Measurements from ENCODE around the gene NELL1.

NELL1 gene

DNA sequence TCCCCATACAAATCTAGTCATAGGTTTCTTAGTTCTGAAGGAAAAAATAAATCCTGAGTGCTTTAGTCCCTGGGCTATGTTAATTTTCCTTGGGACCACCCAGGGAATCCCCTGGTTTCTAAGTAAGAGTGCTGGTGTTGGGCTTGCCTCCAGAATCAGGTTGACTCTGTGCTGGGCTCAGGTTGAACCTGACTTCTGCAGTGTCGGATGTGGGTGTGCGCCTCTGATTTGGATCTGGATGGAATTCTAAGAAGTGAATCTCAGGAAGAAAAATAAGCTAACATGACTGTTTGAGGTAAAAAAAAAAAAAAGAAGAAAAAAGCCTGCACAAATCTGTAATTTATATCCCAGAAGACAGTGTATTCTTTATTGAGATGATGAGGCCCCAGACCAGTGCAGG is 29.0 kb upstream of the NELL1 start:
- Histone ChIP-seq H3K27me3 (ENCODE audit: control insufficient read depth, insufficient read depth, low read length) (no peaks in the 10 kb centered on the region), H3K4me1 (ENCODE audit: control insufficient read depth, insufficient read depth, low read length) (no peaks in the 10 kb centered on the region), H3K36me3 (ENCODE audit: control insufficient read depth, insufficient read depth, low read length) (no peaks in the 10 kb centered on the region), H3K9ac (ENCODE audit: low read length) (no peak overlapping the region), H3K27ac (ENCODE audit: low read depth, low read length) (no peak overlapping the region), H3K4me3 (ENCODE audit: low read length) (no peak overlapping the region)

DNA sequence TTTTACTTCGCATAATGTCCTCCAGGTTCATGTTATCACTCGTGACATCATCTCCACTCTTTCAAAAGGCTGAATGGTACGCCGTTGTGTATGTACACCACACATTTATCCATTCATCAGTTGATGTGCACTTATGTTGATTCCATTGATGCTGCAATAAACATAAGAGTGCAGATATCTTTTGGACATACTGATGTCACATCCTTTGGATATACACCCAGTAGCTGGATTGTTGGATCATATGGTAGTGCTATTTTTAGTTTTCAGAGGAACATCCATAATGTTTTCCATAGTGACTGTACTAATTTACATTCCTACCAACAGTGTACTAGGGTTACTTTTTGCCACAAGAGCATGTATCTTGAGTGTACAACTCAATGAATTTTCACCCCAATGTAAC is 25.0 kb upstream of the NELL1 start:
- Histone ChIP-seq H3K36me3 (ENCODE audit: control insufficient read depth, insufficient read depth, low read length) (no peaks in the 10 kb centered on the region), H3K4me1 (ENCODE audit: control insufficient read depth, insufficient read depth, low read length) (no peaks in the 10 kb centered on the region), H3K27ac (ENCODE audit: low read depth, low read length) (no peak overlapping the region), H3K9ac (ENCODE audit: low read length) (no peak overlapping the region), H3K27me3 (ENCODE audit: control insufficient read depth, insufficient read depth, low read length) (no peaks in the 10 kb centered on the region), H3K4me3 (ENCODE audit: low read length) (no peak overlapping the region)

DNA sequence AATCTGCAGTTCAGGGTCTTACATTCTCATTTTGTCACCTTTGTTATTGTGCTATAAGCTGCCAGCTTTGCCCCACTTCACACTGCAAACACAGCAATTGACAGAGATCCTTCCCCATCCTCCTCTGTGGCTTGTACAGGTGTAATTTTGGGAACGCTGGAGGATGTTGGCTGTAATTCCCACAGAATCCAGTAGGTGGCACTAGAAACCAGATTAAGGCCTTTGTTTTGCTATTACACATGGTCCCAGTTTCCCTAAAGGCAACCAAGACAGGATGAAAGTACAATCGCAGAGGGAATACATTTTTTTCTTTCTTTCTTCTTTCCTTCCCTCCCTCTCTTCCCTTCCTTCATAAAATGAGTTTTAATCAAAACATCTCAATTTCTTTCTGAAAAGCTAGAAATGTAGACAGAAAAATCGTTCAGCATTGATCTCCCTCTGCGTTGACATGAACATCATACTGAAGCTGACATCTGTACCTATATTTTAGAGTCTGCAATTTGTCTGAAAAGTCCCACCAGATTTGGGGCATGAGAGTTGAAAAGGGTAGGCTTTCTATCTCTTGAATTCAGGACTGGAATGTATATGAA is 21.3 kb upstream of the NELL1 start:
- Histone ChIP-seq H3K27me3 (ENCODE audit: control insufficient read depth, insufficient read depth, low read length) (no peaks in the 10 kb centered on the region), H3K4me1 (ENCODE audit: control insufficient read depth, insufficient read depth, low read length) (no peaks in the 10 kb centered on the region), H3K4me3 (ENCODE audit: low read length) (no peak overlapping the region), H3K9ac (ENCODE audit: low read length) (no peak overlapping the region), H3K27ac (ENCODE audit: low read depth, low read length) (no peak overlapping the region), H3K36me3 (ENCODE audit: control insufficient read depth, insufficient read depth, low read length) (no peaks in the 10 kb centered on the region)

DNA sequence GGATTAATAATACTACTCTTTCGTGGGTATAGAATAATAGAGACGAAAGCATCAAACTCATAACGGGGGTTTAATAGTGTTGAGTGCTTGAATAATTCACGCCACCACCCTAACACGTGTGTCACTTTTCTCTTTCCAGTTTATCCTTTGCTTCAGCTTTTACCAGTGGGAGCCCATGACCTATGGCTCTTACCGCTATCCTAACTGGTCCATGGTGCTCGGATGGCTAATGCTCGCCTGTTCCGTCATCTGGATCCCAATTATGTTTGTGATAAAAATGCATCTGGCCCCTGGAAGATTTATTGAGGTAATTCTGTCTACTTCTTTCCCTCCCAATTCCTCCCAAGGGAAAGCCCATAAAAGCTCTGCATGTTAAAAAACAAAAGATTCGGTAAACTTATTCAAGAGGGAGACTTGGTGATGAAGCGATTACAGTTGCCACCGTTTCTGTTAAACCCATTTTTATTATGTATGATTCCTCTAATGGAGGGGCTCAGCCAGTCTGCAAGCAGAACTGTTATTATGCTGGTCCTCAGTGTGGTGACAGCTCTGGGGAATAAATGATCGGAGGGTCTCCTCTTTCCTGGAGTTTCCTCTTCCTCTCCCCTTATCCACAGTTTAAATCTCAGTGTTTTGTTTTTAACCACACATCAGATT is 17.1 kb upstream of the NELL1 start:
- no peak overlapping the region for H3K4me3 ChIP-seq (ENCODE audit: low read length)

DNA sequence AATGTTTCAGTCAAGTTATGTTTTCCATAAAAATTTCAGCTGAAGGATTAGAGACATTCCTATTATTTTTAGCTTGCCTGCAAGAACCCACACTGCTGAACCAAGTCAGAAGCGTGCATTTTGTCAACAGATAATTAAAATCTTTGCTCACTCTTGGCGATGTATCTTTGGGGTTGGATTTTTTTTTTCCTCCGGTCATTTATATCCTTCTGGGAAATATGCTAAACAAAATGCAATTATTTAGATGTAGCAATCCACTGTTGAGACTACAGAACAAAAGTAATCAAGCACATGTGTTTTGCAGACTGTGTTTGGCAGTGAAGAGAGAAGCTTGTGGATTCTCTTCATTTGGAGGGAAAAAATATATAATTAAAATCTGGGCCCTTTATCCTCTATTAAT is 15.3 kb upstream of the NELL1 start:
- Histone ChIP-seq H3K27ac (ENCODE audit: low read depth, low read length) (no peak overlapping the region), H3K9ac (ENCODE audit: low read length) (no peak overlapping the region), H3K36me3 (ENCODE audit: control insufficient read depth, insufficient read depth, low read length) (no peaks in the 10 kb centered on the region), H3K4me3 (ENCODE audit: low read length) (no peak overlapping the region), H3K27me3 (ENCODE audit: control insufficient read depth, insufficient read depth, low read length) (no peaks in the 10 kb centered on the region), H3K4me1 (ENCODE audit: control insufficient read depth, insufficient read depth, low read length) (no peaks in the 10 kb centered on the region)

More for the DNA sequence above, 17.1 kb upstream of the NELL1 start:
- no peaks in the 10 kb centered on the region for H3K36me3 ChIP-seq (ENCODE audit: control insufficient read depth, insufficient read depth, low read length)
- no peak overlapping the region for H3K27ac ChIP-seq (ENCODE audit: low read depth, low read length)
- no peaks in the 10 kb centered on the region for H3K27me3 ChIP-seq (ENCODE audit: control insufficient read depth, insufficient read depth, low read length)
- no peaks in the 10 kb centered on the region for H3K4me1 ChIP-seq (ENCODE audit: control insufficient read depth, insufficient read depth, low read length)
- H3K9ac ChIP-seq (ENCODE audit: low read length), result no peak overlapping the region

DNA sequence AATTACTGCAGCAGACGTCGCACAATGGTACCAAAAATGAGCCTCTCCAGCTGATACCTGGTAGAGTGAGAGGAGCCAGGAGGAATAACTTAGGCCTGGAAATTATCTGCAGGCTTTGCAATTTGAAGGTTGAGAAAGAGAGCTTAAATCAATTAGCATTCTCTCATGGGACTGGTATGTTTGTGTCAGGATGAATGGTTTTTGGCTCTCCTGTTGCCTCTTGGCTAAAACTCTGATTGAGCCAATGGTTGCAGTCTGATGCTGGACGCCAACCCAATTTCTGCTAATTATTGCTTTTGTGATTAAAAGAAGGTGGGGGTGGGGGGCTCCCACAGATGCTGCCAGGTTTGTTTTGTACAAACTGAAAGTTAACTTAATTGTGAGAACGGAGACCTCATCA is 12.5 kb upstream of the NELL1 start:
- H3K36me3 ChIP-seq (ENCODE audit: control insufficient read depth, insufficient read depth, low read length), result no peaks in the 10 kb centered on the region
- H3K27me3 ChIP-seq (ENCODE audit: control insufficient read depth, insufficient read depth, low read length), result no peaks in the 10 kb centered on the region
- no peak overlapping the region for H3K9ac ChIP-seq (ENCODE audit: low read length)
- no peak overlapping the region for H3K4me3 ChIP-seq (ENCODE audit: low read length)
- no peaks in the 10 kb centered on the region for H3K4me1 ChIP-seq (ENCODE audit: control insufficient read depth, insufficient read depth, low read length)
- no peak overlapping the region for H3K27ac ChIP-seq (ENCODE audit: low read depth, low read length)

DNA sequence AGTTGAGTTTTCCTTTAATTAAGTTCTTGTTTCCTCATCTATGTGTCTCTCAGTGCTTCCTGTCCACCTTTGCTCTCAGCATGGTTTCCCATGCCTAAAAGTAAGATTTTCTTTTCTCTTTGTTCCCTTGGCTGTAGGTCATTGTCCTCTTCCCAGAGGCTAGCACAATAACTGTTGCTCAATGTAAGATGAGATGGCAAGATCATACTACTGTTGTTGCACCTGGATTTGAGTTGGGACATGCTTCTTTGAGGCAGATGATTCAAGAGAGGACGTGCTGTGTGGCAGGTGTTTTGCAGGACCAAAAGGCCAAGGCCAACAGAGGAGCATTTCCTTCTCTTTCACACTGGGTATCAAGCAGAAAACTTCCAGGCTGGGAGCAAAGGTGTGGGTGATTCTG is 11.3 kb upstream of the NELL1 start:
- Histone ChIP-seq H3K27me3 (ENCODE audit: control insufficient read depth, insufficient read depth, low read length) (no peaks in the 10 kb centered on the region), H3K4me1 (ENCODE audit: control insufficient read depth, insufficient read depth, low read length) (no peaks in the 10 kb centered on the region), H3K4me3 (ENCODE audit: low read length) (no peak overlapping the region), H3K9ac (ENCODE audit: low read length) (no peak overlapping the region), H3K27ac (ENCODE audit: low read depth, low read length) (no peak overlapping the region), H3K36me3 (ENCODE audit: control insufficient read depth, insufficient read depth, low read length) (no peaks in the 10 kb centered on the region)

DNA sequence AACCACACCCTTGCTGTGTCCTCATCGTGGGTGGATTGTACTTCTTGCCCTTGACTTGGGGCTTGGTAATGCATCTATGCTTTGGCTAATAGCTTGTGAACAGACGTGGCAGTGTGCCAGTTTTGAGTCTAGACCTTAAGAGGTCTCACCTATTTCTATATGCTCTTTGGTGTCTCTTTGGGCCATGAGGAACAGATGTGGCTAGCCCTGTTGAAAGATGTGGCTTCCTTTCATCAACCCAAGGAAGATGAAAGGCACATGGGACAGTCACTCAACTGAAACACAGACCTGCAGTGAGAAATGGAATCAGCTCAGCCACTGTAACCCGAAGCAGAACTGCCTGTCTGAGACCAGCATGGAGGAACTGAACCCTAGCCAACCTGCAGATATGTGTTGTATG is 7.9 kb upstream of the NELL1 start:
- H3K9ac ChIP-seq (ENCODE audit: low read length), result no peak overlapping the region
- no peaks in the 10 kb centered on the region for H3K27me3 ChIP-seq (ENCODE audit: control insufficient read depth, insufficient read depth, low read length)
- H3K36me3 ChIP-seq (ENCODE audit: control insufficient read depth, insufficient read depth, low read length), result no peaks in the 10 kb centered on the region
- H3K4me3 ChIP-seq (ENCODE audit: low read length), result no peak overlapping the region
- H3K27ac ChIP-seq (ENCODE audit: low read depth, low read length), result no peak overlapping the region
- no peaks in the 10 kb centered on the region for H3K4me1 ChIP-seq (ENCODE audit: control insufficient read depth, insufficient read depth, low read length)

DNA sequence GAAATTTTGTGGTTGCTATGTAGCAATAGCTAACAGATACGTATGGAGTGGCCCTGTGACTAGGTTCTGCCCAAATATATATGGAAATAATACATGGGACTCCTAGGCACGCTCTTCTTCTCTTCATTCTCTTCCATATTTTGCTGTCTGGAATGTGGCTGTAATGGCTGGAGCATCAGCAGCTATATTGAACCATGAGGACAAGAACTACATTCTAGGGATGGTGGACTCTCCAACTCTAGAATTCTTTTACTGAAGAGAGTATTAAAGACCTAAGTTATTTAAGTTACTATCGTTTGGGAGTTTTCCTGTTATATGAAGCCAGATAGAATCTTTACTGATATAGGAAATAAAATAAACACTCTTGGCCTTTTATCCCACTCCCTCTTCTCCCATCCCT is 7.5 kb upstream of the NELL1 start:
- Histone ChIP-seq H3K4me3 (ENCODE audit: low read length) (no peak overlapping the region), H3K27ac (ENCODE audit: low read depth, low read length) (no peak overlapping the region), H3K9ac (ENCODE audit: low read length) (no peak overlapping the region), H3K27me3 (ENCODE audit: control insufficient read depth, insufficient read depth, low read length) (no peaks in the 10 kb centered on the region), H3K36me3 (ENCODE audit: control insufficient read depth, insufficient read depth, low read length) (no peaks in the 10 kb centered on the region), H3K4me1 (ENCODE audit: control insufficient read depth, insufficient read depth, low read length) (no peaks in the 10 kb centered on the region)

DNA sequence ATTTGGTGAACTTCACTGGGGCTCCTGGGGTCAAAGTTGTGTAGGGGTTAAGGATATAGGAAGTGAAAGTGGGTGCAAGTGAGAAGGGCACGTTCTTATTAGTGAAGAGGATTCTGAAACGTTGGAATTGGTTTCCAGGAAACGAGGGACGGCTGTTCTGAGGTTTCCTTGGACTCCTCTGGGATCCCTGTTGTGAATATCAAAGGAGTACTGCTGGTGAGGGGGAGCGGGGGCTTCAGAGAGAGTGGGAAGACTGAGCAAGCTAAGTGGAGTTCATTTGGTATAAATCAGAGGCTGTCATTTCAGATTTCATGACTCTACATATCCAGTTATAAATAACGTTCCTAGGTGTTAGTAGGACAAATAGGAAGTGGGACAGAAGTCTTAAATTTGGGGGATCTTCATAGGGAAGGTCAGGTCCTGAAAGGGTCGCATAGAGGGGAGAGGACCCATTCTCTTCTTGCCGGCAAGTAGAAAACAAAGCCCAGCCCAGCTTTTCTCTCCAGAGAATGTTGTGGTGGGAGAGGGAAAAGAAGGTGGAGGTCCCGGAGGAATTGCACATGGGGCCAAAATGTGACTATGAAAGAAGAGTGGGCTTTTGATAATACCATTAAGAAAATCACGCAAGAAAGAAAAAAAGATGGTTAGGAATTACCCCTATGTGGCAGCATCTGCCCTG is 1.1 kb upstream of the NELL1 start:
- H3K4me3 ChIP-seq (ENCODE audit: low read length), result no peak overlapping the region
- peaks cover 10% of the 10 kb centered on the region for H3K27me3 ChIP-seq (ENCODE audit: control insufficient read depth, insufficient read depth, low read length)
- no peak overlapping the region for H3K27ac ChIP-seq (ENCODE audit: low read depth, low read length)

DNA sequence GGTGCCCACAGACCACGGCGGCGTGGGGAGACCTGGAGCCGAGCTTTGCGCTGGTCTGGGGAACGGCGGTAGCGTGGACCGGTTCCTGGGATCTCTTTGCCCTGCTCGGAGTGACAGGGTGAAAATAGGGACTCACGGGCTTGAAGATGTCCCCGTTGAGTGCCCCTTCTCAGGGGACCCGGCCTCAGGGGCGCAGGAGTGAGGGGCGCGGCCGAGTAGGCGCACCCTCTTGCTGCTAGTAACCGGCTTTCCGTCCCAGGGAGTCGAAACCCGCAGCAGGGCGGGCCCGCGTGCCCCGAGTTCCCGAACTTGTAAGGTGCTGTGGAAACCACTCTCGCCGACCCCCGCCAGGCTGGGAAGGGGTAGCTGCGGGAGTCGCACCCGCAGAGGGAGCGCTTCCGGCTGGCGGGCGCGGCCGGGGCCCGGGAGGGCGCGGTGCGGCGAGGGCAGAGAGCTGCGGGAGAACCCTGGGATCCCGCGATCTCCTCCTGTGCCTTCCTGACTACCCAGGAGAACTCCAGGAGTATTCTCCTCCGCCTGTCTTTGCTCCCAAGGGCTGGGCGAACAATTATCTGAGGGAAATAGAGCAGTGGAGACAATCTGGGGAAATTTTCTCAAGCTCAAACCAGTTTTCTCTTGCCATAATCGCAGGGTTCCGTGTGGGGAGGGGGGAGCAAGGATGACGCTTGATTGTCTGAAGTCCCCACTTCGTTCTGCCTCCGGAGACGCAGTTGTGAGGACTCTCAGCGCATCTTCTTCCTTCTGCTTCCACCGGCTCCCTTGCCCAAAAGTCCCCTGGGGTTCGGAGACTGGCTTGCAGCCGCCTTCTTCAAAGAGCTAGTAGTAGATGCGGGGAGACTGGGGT is 666 bp downstream of the NELL1 start:
- Histone ChIP-seq H3K4me3 (ENCODE audit: low read length) (no peak overlapping the region), H3K27me3 (ENCODE audit: control insufficient read depth, insufficient read depth, low read length) (peaks cover 10% of the 10 kb centered on the region)

More for the DNA sequence above, 1.1 kb upstream of the NELL1 start:
- H3K36me3 ChIP-seq (ENCODE audit: control insufficient read depth, insufficient read depth, low read length), result no peaks in the 10 kb centered on the region
- H3K9ac ChIP-seq (ENCODE audit: low read length), result no peak overlapping the region
- no peaks in the 10 kb centered on the region for H3K4me1 ChIP-seq (ENCODE audit: control insufficient read depth, insufficient read depth, low read length)

DNA sequence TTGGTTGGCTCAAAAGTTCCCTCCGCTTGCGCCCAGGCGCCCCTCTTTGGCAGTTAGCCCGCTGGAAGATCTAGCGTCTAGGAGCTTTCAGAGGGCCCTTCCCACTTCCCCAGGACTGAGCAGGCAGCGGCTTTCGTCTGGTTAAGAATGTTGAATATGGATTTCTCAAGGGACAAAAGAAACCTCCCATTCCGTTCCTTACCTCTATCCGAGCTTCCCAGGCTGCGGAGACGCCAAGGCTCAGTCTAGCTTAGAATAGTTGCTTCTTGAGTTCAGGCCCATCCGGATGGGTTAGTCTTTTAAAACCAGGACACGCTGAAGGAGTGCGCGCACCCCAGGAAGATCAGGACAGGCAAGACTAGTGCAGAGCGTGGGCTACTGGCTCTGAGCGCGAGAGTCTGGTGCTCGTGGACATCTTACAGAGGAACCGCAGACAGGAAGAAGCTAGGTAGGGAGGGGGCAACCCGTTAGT is 1.6 kb downstream of the NELL1 start:
- no peak overlapping the region for H3K27ac ChIP-seq (ENCODE audit: low read depth, low read length)
- peaks cover 10% of the 10 kb centered on the region for H3K27me3 ChIP-seq (ENCODE audit: control insufficient read depth, insufficient read depth, low read length)
- no peaks in the 10 kb centered on the region for H3K36me3 ChIP-seq (ENCODE audit: control insufficient read depth, insufficient read depth, low read length)
- H3K4me1 ChIP-seq (ENCODE audit: control insufficient read depth, insufficient read depth, low read length), result no peaks in the 10 kb centered on the region
- H3K9ac ChIP-seq (ENCODE audit: low read length), result no peak overlapping the region
- no peak overlapping the region for H3K4me3 ChIP-seq (ENCODE audit: low read length)

More for the DNA sequence above, 666 bp downstream of the NELL1 start:
- no peak overlapping the region for H3K27ac ChIP-seq (ENCODE audit: low read depth, low read length)
- H3K9ac ChIP-seq (ENCODE audit: low read length), result no peak overlapping the region
- H3K36me3 ChIP-seq (ENCODE audit: control insufficient read depth, insufficient read depth, low read length), result no peaks in the 10 kb centered on the region
- no peaks in the 10 kb centered on the region for H3K4me1 ChIP-seq (ENCODE audit: control insufficient read depth, insufficient read depth, low read length)
